ENCODE measurements around the gene GPR78.

GRCh38 chr4:8599091-8599460 lies 18.9 kb downstream of the GPR78 start:
- no peak for TF ChIP-seq EZH2 (IDR thresholded peaks at IDR 0.05)
- TF ChIP-seq POLR2AphosphoS5 (IDR thresholded peaks at IDR 0.05; ENCODE audit: borderline replicate concordance, low read depth, low read length) = no peak
